GM20000 (cell line): Measurements from ENCODE around the gene BCAS1.

ENCODE experiments used
- DNase-seq: peaks from one replicate; pipeline ENCODE4 v3.0.0; 2012; ENCODE audit warnings: low spot score
- TF ChIP-seq, protein P1 (sequence below): IDR thresholded peaks from 2 replicates; pipeline ENCODE4 v1.5.1; 2012; ENCODE audit warnings: mild to moderate bottlenecking, control low read depth; ENCODE audit errors: extremely low read depth, missing control alignments

Gene BCAS1

DNA sequence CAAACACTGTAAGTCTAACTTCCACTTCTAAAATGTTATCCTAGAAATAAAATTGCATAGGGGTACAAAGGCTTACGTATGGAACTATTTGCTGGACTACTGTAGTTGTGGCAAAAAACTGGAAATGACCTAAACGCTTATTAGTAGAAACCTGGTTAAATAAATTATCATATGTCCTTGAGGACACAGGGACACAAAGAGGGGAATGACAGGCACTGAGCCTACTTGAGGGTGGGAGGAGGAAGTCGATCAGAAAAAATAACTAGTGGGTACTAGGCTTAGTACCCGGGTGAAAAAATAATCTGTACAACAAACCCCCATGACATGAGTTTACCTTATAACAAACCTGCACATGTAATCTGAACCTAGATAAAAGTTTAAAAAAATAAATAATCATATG is 28.4 kb downstream of the BCAS1 start:
- TF ChIP-seq, protein P1, sequence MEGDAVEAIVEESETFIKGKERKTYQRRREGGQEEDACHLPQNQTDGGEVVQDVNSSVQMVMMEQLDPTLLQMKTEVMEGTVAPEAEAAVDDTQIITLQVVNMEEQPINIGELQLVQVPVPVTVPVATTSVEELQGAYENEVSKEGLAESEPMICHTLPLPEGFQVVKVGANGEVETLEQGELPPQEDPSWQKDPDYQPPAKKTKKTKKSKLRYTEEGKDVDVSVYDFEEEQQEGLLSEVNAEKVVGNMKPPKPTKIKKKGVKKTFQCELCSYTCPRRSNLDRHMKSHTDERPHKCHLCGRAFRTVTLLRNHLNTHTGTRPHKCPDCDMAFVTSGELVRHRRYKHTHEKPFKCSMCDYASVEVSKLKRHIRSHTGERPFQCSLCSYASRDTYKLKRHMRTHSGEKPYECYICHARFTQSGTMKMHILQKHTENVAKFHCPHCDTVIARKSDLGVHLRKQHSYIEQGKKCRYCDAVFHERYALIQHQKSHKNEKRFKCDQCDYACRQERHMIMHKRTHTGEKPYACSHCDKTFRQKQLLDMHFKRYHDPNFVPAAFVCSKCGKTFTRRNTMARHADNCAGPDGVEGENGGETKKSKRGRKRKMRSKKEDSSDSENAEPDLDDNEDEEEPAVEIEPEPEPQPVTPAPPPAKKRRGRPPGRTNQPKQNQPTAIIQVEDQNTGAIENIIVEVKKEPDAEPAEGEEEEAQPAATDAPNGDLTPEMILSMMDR = no peak
- no peak for DNase-seq

GRCh38 chr20:54041336-54041735 is 29.1 kb downstream of the BCAS1 start:
- TF ChIP-seq, protein P1 = no peak
- no peak for DNase-seq

- no peak for DNase-seq
Measured at GRCh38 chr20:54040531-54040930, 29.9 kb downstream of the BCAS1 start.

GRCh38 chr20:54038961-54039360 is 31.4 kb downstream of the BCAS1 start:
- TF ChIP-seq, protein P1 = no peak
- no peak for DNase-seq

More at GRCh38 chr20:54040531-54040930, 29.9 kb downstream of the BCAS1 start:
- TF ChIP-seq, protein P1 = no peak

DNA sequence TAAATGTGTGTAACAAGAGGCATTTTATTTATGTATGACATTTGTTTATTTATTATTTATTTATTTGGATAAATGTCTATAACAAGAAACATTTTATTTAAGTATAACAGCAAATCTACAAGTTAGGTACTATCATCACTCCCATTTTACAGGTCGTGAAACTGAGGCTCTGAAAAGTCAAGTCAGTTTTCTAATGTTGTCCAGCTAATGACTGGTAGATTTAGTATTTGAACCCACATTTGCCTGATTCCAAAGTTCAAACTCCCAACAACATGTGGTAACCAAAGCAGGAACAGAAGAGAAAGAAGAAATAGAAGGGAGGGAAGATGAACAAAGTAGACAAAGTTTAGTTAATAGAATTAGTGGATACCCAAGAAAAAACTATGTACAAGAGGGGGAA is 32.9 kb downstream of the BCAS1 start:
- no peak for DNase-seq
- TF ChIP-seq, protein P1 = no peak

DNA sequence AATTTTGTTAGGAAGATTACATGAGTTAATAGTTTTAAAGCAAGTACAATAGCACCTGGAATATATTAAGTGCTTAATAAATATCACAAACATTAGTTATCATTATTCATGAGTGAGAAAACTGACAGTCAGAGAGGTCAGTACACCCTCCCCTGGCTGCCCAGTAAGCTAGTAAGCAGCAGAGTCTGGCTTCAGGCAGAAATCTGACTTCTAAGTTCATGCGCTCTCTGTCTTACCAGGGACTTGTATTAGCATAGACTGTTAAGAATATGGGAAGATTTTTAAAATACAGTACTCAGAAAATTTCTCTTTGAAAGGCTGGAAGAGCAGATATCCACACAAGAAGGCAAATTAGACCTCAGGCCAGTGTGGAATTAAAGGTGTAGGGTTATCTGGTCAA is 40.8 kb downstream of the BCAS1 start:
- TF ChIP-seq, protein P1 = no peak
- DNase-seq = no peak

- TF ChIP-seq, protein P1 = no peak
- DNase-seq = no peak
Measured at GRCh38 chr20:54029176-54029575, 41.2 kb downstream of the BCAS1 start.
